H1 (cell line): Measurements from ENCODE around the gene RPS3. TPM values are rescaled to one million over a fixed set of nuclear protein-coding genes. Genes with fewer than 3 reads are reported as not detected.

ENCODE experiments used
- CTCF ChIA-PET: fragments of 300-600 bp; sonication (Branson Sonifier 250); formaldehyde crosslinking; loops from one replicate; lab custom pipeline; 2021; ENCODE audit not compliant: partially characterized antibody; lab: Charles Lee
- POLR2A ChIA-PET: fragments of 300-600 bp; sonication (Branson Sonifier 250); formaldehyde crosslinking; loops from one replicate; lab custom pipeline; 2021; ENCODE audit warnings: inconsistent platforms; ENCODE audit not compliant: partially characterized antibody; lab: Charles Lee
- DNase-seq, 2 experiments: peaks; one replicate each; pipeline versions ENCODE4 v3.0.0 to v3.0.0-alpha.2; 2010 to 2022; ENCODE audit warnings: low spot score in 2 of 2, low read depth in 1 of 2, mixed read lengths in 1 of 2
- FAIRE-seq: peaks from 2 replicates; lab custom pipeline; 2011; peaks lifted over from hg19 to GRCh38; lab: Jason Lieb, UNC
- H2AFZ ChIP-seq: 2 replicates; pipeline ENCODE4 v1.8.1; 2012; ENCODE audit warnings: low read length, inconsistent platforms
- H2AK5ac ChIP-seq: 2 replicates; pipeline ENCODE4 v1.6.1; 2013; ENCODE audit warnings: low read depth, low read length
- H2BK120ac ChIP-seq: replicated peaks from 2 replicates; pipeline ENCODE3; 2013; ENCODE audit warnings: low read depth, low read length, inconsistent platforms
- H2BK12ac ChIP-seq: 2 replicates; pipeline ENCODE4 v1.6.1; 2013; ENCODE audit warnings: low read depth, low read length
- H2BK15ac ChIP-seq: 2 replicates; pipeline ENCODE4 v1.6.1; 2013; ENCODE audit warnings: low read length
- H2BK20ac ChIP-seq: 2 replicates; pipeline ENCODE4 v1.6.1; 2013; ENCODE audit warnings: low read length
- H2BK5ac ChIP-seq: 2 replicates; pipeline ENCODE4 v1.6.1; 2013; ENCODE audit warnings: low read depth, low read length
- H3K14ac ChIP-seq: 2 replicates; pipeline ENCODE4 v1.6.1; 2013; ENCODE audit warnings: inconsistent platforms; ENCODE audit not compliant: insufficient read length
- H3K18ac ChIP-seq: 2 replicates; pipeline ENCODE4 v1.6.1; 2013; ENCODE audit warnings: low read length; ENCODE audit errors: extremely low read depth
- H3K23ac ChIP-seq: 2 replicates; pipeline ENCODE4 v1.6.1; 2013; ENCODE audit warnings: inconsistent platforms; ENCODE audit not compliant: insufficient read length
- H3K23me2 ChIP-seq: 2 replicates; pipeline ENCODE4 v1.6.1; 2013; ENCODE audit warnings: low read depth, low read length
- H3K27ac ChIP-seq: 2 replicates; pipeline ENCODE4 v1.6.1; 2011; ENCODE audit warnings: low read depth, low read length, inconsistent platforms
- H3K27me3 ChIP-seq, 4 experiments: replicated peaks in 1 of 4; 1 replicate in 1 of 4; 2 replicates in 3 of 4; pipeline versions ENCODE4 v1.6.1 to v1.8.1; 2011 to 2013; ENCODE audit warnings: low read length in 3 of 4, mild to moderate bottlenecking in 3 of 4, inconsistent platforms in 2 of 4, mixed read lengths in 2 of 4, moderate library complexity in 1 of 4; ENCODE audit not compliant: control insufficient read depth in 3 of 4, insufficient read depth in 3 of 4; ENCODE audit errors: extremely low read depth in 1 of 4
- H3K36me3 ChIP-seq, 4 experiments: 2 replicates each; pipeline versions ENCODE4 v1.6.1 to v1.8.1; 2011 to 2013; ENCODE audit warnings: mild to moderate bottlenecking in 4 of 4, low read length in 3 of 4, moderate library complexity in 2 of 4, control low read depth in 1 of 4, inconsistent platforms in 1 of 4; ENCODE audit not compliant: insufficient read depth in 4 of 4, control insufficient read depth in 2 of 4
- H3K4ac ChIP-seq: replicated peaks from 2 replicates; pipeline ENCODE3; 2013; ENCODE audit warnings: low read length, low read depth, mixed read lengths, inconsistent platforms; ENCODE audit not compliant: insufficient read length
- H3K4me1 ChIP-seq, 4 experiments: replicated peaks in 1 of 4; 1 replicate in 1 of 4; 2 replicates in 3 of 4; pipeline versions ENCODE4 v1.6.1 to v1.8.1; 2011 to 2013; ENCODE audit warnings: low read length in 3 of 4, inconsistent platforms in 2 of 4, mixed read lengths in 1 of 4; ENCODE audit not compliant: insufficient read depth in 4 of 4, control insufficient read depth in 3 of 4
- H3K4me2 ChIP-seq, 2 experiments: 2 replicates each; pipeline versions ENCODE4 v1.6.1 to v1.8.1; 2011 to 2013; ENCODE audit warnings: low read depth in 2 of 2, low read length in 2 of 2, control low read depth in 1 of 2, inconsistent platforms in 1 of 2, mild to moderate bottlenecking in 1 of 2; ENCODE audit not compliant: insufficient read depth in 1 of 2
- H3K4me3 ChIP-seq, 4 experiments: fragments of 200-600, 300-600 bp in 1 of 4; sonication (generic), shearing (Covaris generic), sonication (Bioruptor Twin) in 1 of 4; 2 replicates each; pipeline versions ENCODE4 v1.5.1 to v1.8.1; 2011 to 2016; ENCODE audit warnings: low read length in 4 of 4, low read depth in 3 of 4, control low read depth in 2 of 4, inconsistent platforms in 2 of 4, mild to moderate bottlenecking in 2 of 4, mixed read lengths in 1 of 4, moderate library complexity in 1 of 4; ENCODE audit not compliant: insufficient read depth in 2 of 4; ENCODE audit errors: extremely low read depth in 1 of 4
- H3K56ac ChIP-seq: replicated peaks from 2 replicates; pipeline ENCODE3; 2013; ENCODE audit warnings: low read depth, mild to moderate bottlenecking, mixed read lengths, low read length, inconsistent platforms; ENCODE audit not compliant: insufficient read length
- H3K79me1 ChIP-seq: 2 replicates; pipeline ENCODE4 v1.6.1; 2013; ENCODE audit warnings: low read depth, low read length, control low read depth
- H3K79me2 ChIP-seq, 2 experiments: 2 replicates each; pipeline versions ENCODE4 v1.6.1 to v1.8.1; 2012 to 2013; ENCODE audit warnings: low read length in 2 of 2, mild to moderate bottlenecking in 2 of 2, inconsistent platforms in 1 of 2; ENCODE audit not compliant: insufficient read depth in 2 of 2, control insufficient read depth in 1 of 2
- H3K9ac ChIP-seq, 4 experiments: replicated peaks in 1 of 4; 1 replicate in 1 of 4; 2 replicates in 3 of 4; pipeline versions ENCODE4 v1.6.1 to v1.8.1; 2011 to 2013; ENCODE audit warnings: low read depth in 3 of 4, low read length in 3 of 4, control low read depth in 2 of 4, mild to moderate bottlenecking in 2 of 4, moderate library complexity in 2 of 4, inconsistent platforms in 1 of 4; ENCODE audit errors: extremely low read depth in 1 of 4
- H3K9me3 ChIP-seq, 2 experiments: 2 replicates each; pipeline versions ENCODE4 v1.6.1 to v1.8.1; 2012 to 2013; ENCODE audit warnings: mild to moderate bottlenecking in 2 of 2, moderate library complexity in 2 of 2, control low read depth in 1 of 2, inconsistent platforms in 1 of 2, low read depth in 1 of 2, low read length in 1 of 2, mixed read lengths in 1 of 2; ENCODE audit not compliant: insufficient read depth in 2 of 2
- H4K20me1 ChIP-seq, 2 experiments: replicated peaks in 1 of 2; 2 replicates each; pipeline versions ENCODE3 to v1.8.1; 2011 to 2013; ENCODE audit warnings: inconsistent platforms in 2 of 2, low read length in 2 of 2, mild to moderate bottlenecking in 1 of 2; ENCODE audit not compliant: insufficient read depth in 2 of 2, control insufficient read depth in 1 of 2
- H4K5ac ChIP-seq: 2 replicates; pipeline ENCODE4 v1.6.1; 2013; ENCODE audit warnings: low read length, low read depth, mixed read lengths, inconsistent platforms; ENCODE audit not compliant: insufficient read length
- H4K8ac ChIP-seq: 2 replicates; pipeline ENCODE4 v1.8.0; 2013; ENCODE audit warnings: mild to moderate bottlenecking, moderate library complexity, low read length, inconsistent platforms; ENCODE audit not compliant: insufficient read depth; ENCODE audit errors: extremely low read depth
- H4K91ac ChIP-seq: replicated peaks from 2 replicates; pipeline ENCODE3; 2013; ENCODE audit warnings: low read length, mixed read lengths, inconsistent platforms; ENCODE audit not compliant: insufficient read length
- GABPA ChIP-seq: IDR thresholded peaks from 2 replicates; pipeline ENCODE4 v1.6.1; 2011; ENCODE audit warnings: mild to moderate bottlenecking, low read length, moderate library complexity, borderline replicate concordance; ENCODE audit not compliant: insufficient read depth
- TEAD4 ChIP-seq: IDR thresholded peaks from 2 replicates; pipeline ENCODE4 v1.6.1; 2012; ENCODE audit warnings: low read depth, low read length, inconsistent platforms, mixed read lengths
- WGBS, 2 experiments: shearing (Covaris generic) in 1 of 2; methylation state at CpG; one replicate each; pipeline versions ENCODE4 v1.1.6 to v1.1.7; 2013 to 2015; ENCODE audit warnings: low lambda C conversion rate in 2 of 2, mixed read lengths in 2 of 2, inconsistent platforms in 1 of 2, low coverage in 1 of 2, missing lambda C conversion rate in 1 of 2; ENCODE audit not compliant: insufficient replicate concordance in 2 of 2, insufficient coverage in 1 of 2, insufficient read length in 1 of 2; ENCODE audit errors: extremely low coverage in 1 of 2, missing lambda C conversion rate in 1 of 2; 5-methylcytosine and 5-hydroxymethylcytosine counted together
- polyA plus RNA-seq, 7 experiments: library from polyadenylated mRNA; depleted of rRNA in 3 of 7; stranded (reverse) in 5 of 7; unstranded in 2 of 7; fragments of >200 nt in 5 of 7; fragments of 200-250 nt in 2 of 7; gene quantifications; 1 replicate in 5 of 7; 2 replicates in 1 of 7; 4 replicates in 1 of 7; pipeline versions ENCODE4 v1.2.1 to v1.2.3, GENCODE V29; 2011 to 2013; ENCODE audit warnings: missing spikeins in 2 of 7, mixed read lengths in 2 of 7
- total RNA-seq: library from RNA; stranded (reverse); fragmentation: NEBNext Ultra II Directional; extraction: Animal tissue kit (Norgen Biotek cat#: 25700); gene quantifications from 2 replicates; pipeline ENCODE4 v1.2.1, GENCODE V29; 2021

Gene RPS3
- total and polyA plus RNA-seq, 2 of the 8 experiments (the other 6 are each of a cell fraction or from before 2014, with no cell fraction given) = 3,813 to 4,194 TPM

DNA sequence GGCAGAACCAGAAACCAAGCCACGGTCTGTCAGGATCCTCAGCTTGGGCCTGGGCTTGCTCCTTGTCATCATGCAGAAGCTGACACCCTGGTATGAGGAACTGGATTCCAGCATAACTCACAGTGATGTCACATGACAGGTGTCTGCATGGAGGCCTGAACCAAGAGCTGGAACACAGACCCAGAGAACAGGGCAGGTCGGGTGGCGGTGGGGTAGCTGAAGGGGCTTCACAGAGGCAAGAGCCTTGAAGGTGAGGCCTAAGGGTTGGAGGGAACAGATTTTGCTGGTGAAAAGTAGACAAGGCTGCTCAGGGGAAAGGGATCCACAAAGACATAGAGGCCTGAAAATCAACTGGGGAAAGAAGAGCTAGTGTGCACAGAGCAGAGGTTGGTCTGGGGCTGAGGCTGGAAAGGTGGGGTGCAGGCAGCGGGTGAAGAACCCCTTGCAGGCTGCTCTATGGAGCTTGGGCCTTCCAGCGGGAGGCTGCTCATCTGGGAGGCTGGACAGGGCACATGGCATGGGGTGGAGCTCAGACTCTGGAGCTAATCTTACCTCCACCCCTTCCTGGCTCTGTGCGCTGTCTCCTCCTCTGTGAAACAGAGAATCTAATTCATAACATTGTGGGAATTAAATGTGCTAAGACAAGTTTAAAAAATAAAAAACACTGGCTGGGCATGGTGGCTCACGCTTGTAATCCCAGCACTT is 18.4 kb upstream of the RPS3 start:
- Histone ChIP-seq H4K91ac (no peak overlapping the region), H3K14ac (no peak overlapping the region), H2AFZ (0 out of 2 replicates have a peak overlapping the region, but pooled peaks have one; percentile 22), H3K4ac (no peak overlapping the region), H3K4me3 (no peak overlapping the region), H2BK5ac (0 out of 2 replicates have a peak overlapping the region, but pooled peaks have one; percentile 12), H2BK15ac (0 out of 2 replicates have a peak overlapping the region, but pooled peaks have one; percentile 61), H2BK12ac (peak overlapping the region; percentile 75; the same call in 1 of the 2 replicates), H4K8ac (no peak overlapping the region), H4K5ac (no peak overlapping the region), H3K9me3 (no peaks in the 10 kb centered on the region), H2BK20ac (peak overlapping the region; percentile 72; the same call in 1 of the 2 replicates), H3K23ac (no peak overlapping the region), H2AK5ac (no peak overlapping the region), H3K4me2 (no peak overlapping the region), H3K23me2 (no peaks in the 10 kb centered on the region), H2BK120ac (no peak overlapping the region), H3K79me1 (no peaks in the 10 kb centered on the region), H3K9ac (no peak overlapping the region), H3K56ac (no peak overlapping the region), H3K27ac (no peak overlapping the region), H3K36me3 (no peaks in the 10 kb centered on the region), H3K27me3 (no peaks in the 10 kb centered on the region), H3K4me1 (peaks cover 0 to 3% (median 1%) of the 10 kb centered on the region in 4 experiments; a peak in 2 of 7 replicates), H4K20me1 (no peaks in the 10 kb centered on the region), H3K18ac (no peak overlapping the region; the same call in 1 of the 2 replicates), H3K79me2 (no peaks in the 10 kb centered on the region)
- DNase-seq (no peak), FAIRE-seq (no peak)
- TF ChIP-seq TEAD4 = peak; percentile 49; the same call in 1 of the 2 replicates
- no peak for TF ChIP-seq GABPA
- ChIA-PET POLR2A (interaction anchor here (0.9 to 20.0 kb wide), 7 partner anchors 9 to 50 kb away, joined by 3 to 269 read pairs (median 4); partner anchors contain the start of gene RPS3), CTCF (interaction anchor here (0.8 to 16.6 kb wide), 9 partner anchors 8 to 103 kb away, joined by 3 to 327 read pairs (median 5); partner anchors contain the start of gene ARRB1)
- 72% methylated on average over 6 of the region's 7 CpGs; no CpG with 5 or more reads in 1 of the 2 experiments for WGBS, 2 experiments
